Measurements from ENCODE around the gene SH3RF3. TPM values are rescaled to one million over a fixed set of nuclear protein-coding genes. Genes with fewer than 3 reads are reported as not detected.
A peak's percentile ranks its signal among the peaks of the same experiment; 100 is the strongest.

SH3RF3 gene
- total and polyA plus RNA-seq, 9 of the 15 experiments (the other 6 are each of a cell fraction or from before 2014, with no cell fraction given), result 0.02 TPM; not detected in 8

DNA sequence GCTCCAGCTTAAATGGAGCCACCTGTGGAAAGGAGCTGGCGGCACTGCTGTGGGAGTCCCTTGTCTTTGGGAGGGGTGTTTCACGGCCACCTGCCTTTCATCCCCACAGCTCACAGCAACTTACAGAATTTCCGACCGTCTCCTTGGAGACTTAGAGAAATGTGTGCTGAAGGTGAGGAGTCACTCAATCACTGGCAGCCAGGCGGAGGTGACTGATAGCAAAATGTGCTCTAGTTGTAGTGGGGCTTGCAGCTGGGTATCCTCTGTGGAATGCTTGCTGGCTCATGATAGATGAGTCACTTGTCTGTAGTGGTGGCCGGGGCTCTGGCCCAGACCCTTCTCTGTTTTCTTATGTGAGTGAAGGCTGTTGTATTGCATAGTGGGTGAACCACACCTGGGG, 110.7 kb downstream of the SH3RF3 start:
- ChIA-PET POLR2A (no interaction called here), CTCF (ENCODE audit: low intra/inter-chr PET ratio) (no interaction called here)
- Histone ChIP-seq H3K36me3 (ENCODE audit: control insufficient read depth, insufficient read depth, low read length) (no peaks in the 10 kb centered on the region), H3K4me1 (replicated peaks in 1 of 2; ENCODE audit: control insufficient read depth in 2 of 2, insufficient read depth in 2 of 2, low read length in 2 of 2) (no peaks in the 10 kb centered on the region), H3K27ac (ENCODE audit: extremely low read depth, low read depth, low read length) (no peak overlapping the region), H3K79me2 (ENCODE audit: control insufficient read depth, insufficient read depth, low read length) (no peaks in the 10 kb centered on the region), H3K9me1 (ENCODE audit: control insufficient read depth, insufficient read depth, low read length) (no peaks in the 10 kb centered on the region), H3K4me2 (ENCODE audit: insufficient read depth, low read length) (no peak overlapping the region), H4K20me1 (replicated peaks; ENCODE audit: control insufficient read depth, insufficient read depth, low read length) (peaks cover 3% of the 10 kb centered on the region; the same call in 1 of the 2 replicates), H3K9me3 (replicated peaks; ENCODE audit: control insufficient read depth, insufficient read depth, low read depth, low read length) (no peaks in the 10 kb centered on the region), H3K4me3 (no peak overlapping the region), H3K9ac (ENCODE audit: insufficient read depth in 1 of 2, low read depth in 2 of 2, low read length in 2 of 2) (no peak overlapping the region), H2AFZ (ENCODE audit: low read depth, low read length) (no peak overlapping the region), H3K27me3 (ENCODE audit: control insufficient read depth in 2 of 2, insufficient read depth in 2 of 2, low read length in 2 of 2) (peaks cover 22 to 44% of the 10 kb centered on the region in 2 experiments; a peak in 3 of 5 replicates)
- intact Hi-C loops (cut with micrococcal nuclease) (no loop called here), in situ Hi-C loops (cut with MboI) (no loop called here)
- DNase-seq (ENCODE audit: extremely low read depth in 1 of 4, low spot score in 3 of 4) (peak in 2 of 4 experiments; percentile 3 to 14), ATAC-seq (no peak), FAIRE-seq (no peak)
- 0% methylated on average over 5 of the region's 6 CpGs for WGBS (ENCODE audit: insufficient coverage, low coverage, missing lambda C conversion rate)
- BruUV-seq (replicated peaks), result no TSS peak
- TF ChIP-seq BCL6 (CRISPR knock-in tag; IDR thresholded peaks at IDR 0.05) (no peak), FOSL1 (tag; conservative IDR thresholded peaks at IDR 0.05) (0 out of 2 replicates have a peak, but pooled peaks have one; percentile 23), POLR2B (IDR thresholded peaks at IDR 0.05; ENCODE audit: low read depth, partially characterized antibody) (no peak), HDAC1 (IDR thresholded peaks at IDR 0.05) (no peak), PHTF2 (CRISPR knock-in tag; IDR thresholded peaks at IDR 0.05) (no peak), JUND (IDR thresholded peaks at IDR 0.05; ENCODE audit: borderline replicate concordance, low read depth, low read length) (0 out of 2 replicates have a peak, but pooled peaks have one; percentile 11), JUND (tag; IDR thresholded peaks at IDR 0.05; ENCODE audit: borderline replicate concordance, low read depth, low read length) (no peak), KLF13 (tag; IDR thresholded peaks at IDR 0.05; ENCODE audit: borderline replicate concordance, low read depth) (no peak), CBFA2T2 (conservative IDR thresholded peaks at IDR 0.05) (peak; percentile 26; the same call in 1 of the 2 replicates), EP400 (IDR thresholded peaks at IDR 0.05) (no peak)
- TF ChIP-seq, protein P1, sequence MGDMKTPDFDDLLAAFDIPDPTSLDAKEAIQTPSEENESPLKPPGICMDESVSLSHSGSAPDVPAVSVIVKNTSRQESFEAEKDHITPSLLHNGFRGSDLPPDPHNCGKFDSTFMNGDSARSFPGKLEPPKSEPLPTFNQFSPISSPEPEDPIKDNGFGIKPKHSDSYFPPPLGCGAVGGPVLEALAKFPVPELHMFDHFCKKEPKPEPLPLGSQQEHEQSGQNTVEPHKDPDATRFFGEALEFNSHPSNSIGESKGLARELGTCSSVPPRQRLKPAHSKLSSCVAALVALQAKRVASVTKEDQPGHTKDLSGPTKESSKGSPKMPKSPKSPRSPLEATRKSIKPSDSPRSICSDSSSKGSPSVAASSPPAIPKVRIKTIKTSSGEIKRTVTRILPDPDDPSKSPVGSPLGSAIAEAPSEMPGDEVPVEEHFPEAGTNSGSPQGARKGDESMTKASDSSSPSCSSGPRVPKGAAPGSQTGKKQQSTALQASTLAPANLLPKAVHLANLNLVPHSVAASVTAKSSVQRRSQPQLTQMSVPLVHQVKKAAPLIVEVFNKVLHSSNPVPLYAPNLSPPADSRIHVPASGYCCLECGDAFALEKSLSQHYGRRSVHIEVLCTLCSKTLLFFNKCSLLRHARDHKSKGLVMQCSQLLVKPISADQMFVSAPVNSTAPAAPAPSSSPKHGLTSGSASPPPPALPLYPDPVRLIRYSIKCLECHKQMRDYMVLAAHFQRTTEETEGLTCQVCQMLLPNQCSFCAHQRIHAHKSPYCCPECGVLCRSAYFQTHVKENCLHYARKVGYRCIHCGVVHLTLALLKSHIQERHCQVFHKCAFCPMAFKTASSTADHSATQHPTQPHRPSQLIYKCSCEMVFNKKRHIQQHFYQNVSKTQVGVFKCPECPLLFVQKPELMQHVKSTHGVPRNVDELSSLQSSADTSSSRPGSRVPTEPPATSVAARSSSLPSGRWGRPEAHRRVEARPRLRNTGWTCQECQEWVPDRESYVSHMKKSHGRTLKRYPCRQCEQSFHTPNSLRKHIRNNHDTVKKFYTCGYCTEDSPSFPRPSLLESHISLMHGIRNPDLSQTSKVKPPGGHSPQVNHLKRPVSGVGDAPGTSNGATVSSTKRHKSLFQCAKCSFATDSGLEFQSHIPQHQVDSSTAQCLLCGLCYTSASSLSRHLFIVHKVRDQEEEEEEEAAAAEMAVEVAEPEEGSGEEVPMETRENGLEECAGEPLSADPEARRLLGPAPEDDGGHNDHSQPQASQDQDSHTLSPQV (IDR thresholded peaks at IDR 0.05), result no peak
